Natural killer cell (primary cell): Measurements from ENCODE around the gene GBP6. TPM values are rescaled to one million over a fixed set of nuclear protein-coding genes. Genes with fewer than 3 reads are reported as not detected.

Experiments used
- total RNA-seq, 4 donors: library from RNA; stranded (reverse); fragments of 120-200 nt in 1 of 4; gene quantifications; one replicate each; pipeline versions ENCODE4 v1.2.3 to v1.2.4, GENCODE V29; 2013 to 2022

Gene GBP6
- total RNA-seq, 3 donors from 2014 or later (not counting 1 experiment from before 2014, with no cell fraction given): 0.23 to 0.40 (median 0.39) TPM

Other genes starting within 250 kb of the GBP6 start
- 100 to 1,000 TPM; 117 to 153 (median 144) TPM for gene GBP2, start 237.9 kb upstream of the GBP6 start, total RNA-seq
- gene GBP7, start 188.1 kb upstream of the GBP6 start, total RNA-seq: under 1 TPM in 1 of 3 donors, not detected in 2; 0.75 TPM
- 10 to 100 TPM; 39.1 to 62.1 (median 45.6) TPM for gene GBP4, start 165.1 kb upstream of the GBP6 start, total RNA-seq
- gene GBP5, start 91.2 kb upstream of the GBP6 start, total RNA-seq: 100 to 1,000 TPM; 191 to 249 (median 219) TPM
- gene LRRC8B, start 160.8 kb downstream of the GBP6 start, total RNA-seq: 1 to 10 TPM; 1.7 to 2.9 (median 2.9) TPM